Ovary (tissue), 9 donors: ENCODE measurements around the gene NUP50. TPM values are rescaled to one million over a fixed set of nuclear protein-coding genes. Genes with fewer than 3 reads are reported as not detected.

Experiments
- DNase-seq, 5 donors: peaks; one replicate each; pipeline ENCODE4 v3.0.0-alpha.2; 2019 to 2020
- H3K27ac ChIP-seq, 2 donors: fragments of 200-600 bp; one replicate each; pipeline versions ENCODE4 v1.5.1 to v1.8.0; 2019 to 2022
- H3K27me3 ChIP-seq: fragments of 200-600 bp; one replicate; pipeline ENCODE4 v1.8.0; 2022
- H3K36me3 ChIP-seq: fragments of 200-600 bp; sonication (generic); one replicate; pipeline ENCODE4 v1.5.1; 2019
- H3K4me1 ChIP-seq: one replicate; pipeline ENCODE4 v1.8.1; 2013; ENCODE audit warnings: mild to moderate bottlenecking, moderate library complexity; ENCODE audit not compliant: insufficient read depth
- H3K4me3 ChIP-seq: fragments of 200-600 bp; sonication (generic); one replicate; pipeline ENCODE4 v1.5.1; 2017
- H3K9me3 ChIP-seq, 2 donors: fragments of 200-600 bp in 1 of 2; sonication (generic) in 1 of 2; one replicate each; pipeline versions ENCODE4 v1.5.1 to v1.8.1; 2013 to 2019; ENCODE audit warnings: mild to moderate bottlenecking in 1 of 2, moderate library complexity in 1 of 2
- CTCF ChIP-seq, 3 donors: fragments of 450-650 bp in 2 of 3; fragments of 200-600 bp in 1 of 3; IDR thresholded peaks; one replicate each; pipeline versions ENCODE4 v1.5.1 to v1.8.0; 2016 to 2022; ENCODE audit warnings: antibody characterized with exemption in 3 of 3, mild to moderate bottlenecking in 1 of 3
- EP300 ChIP-seq: sonication (generic); formaldehyde crosslinking; IDR thresholded peaks from one replicate; pipeline ENCODE4 v1.6.1; 2017; ENCODE audit warnings: antibody characterized with exemption
- POLR2A ChIP-seq: fragments of 450-650 bp; IDR thresholded peaks from one replicate; pipeline ENCODE4 v1.6.1; 2017; ENCODE audit warnings: antibody characterized with exemption, mild to moderate bottlenecking, moderate library complexity
- WGBS, 3 donors: extraction: QIAGEN DNeasy Blood & Tissue Kit in 1 of 3; methylation state at CpG; one replicate each; pipeline versions ENCODE4 v1.1.5 to v1.1.7; 2013 to 2017; 5-methylcytosine and 5-hydroxymethylcytosine counted together
- intact Hi-C, 4 donors: fragments of 100-400 bp; cut with DNase I; formaldehyde crosslinking; loops; one replicate each; pipeline versions ENCODE4 v1.11.0 to v1.15.1; 2022 to 2023
- polyA plus RNA-seq, 2 donors: library from polyadenylated mRNA; stranded (reverse); fragments of 200-250 nt in 1 of 2; fragments of 350-450 nt in 1 of 2; fragmentation: Illumina TruSeq in 1 of 2; extraction: RNeasy Lipid Tissue Mini Kit (QIAGEN cat#74804) in 1 of 2; gene quantifications; one replicate each; pipeline ENCODE4 v1.2.3, GENCODE V29; 2013 to 2014
- total RNA-seq, 7 donors: library from RNA; depleted of rRNA in 2 of 7; stranded (reverse); fragments of >200 nt in 2 of 7; fragmentation: NEBNext Ultra II Directional in 3 of 7; extraction: Animal tissue kit (Norgen Biotek cat#: 25700) in 3 of 7; gene quantifications; one replicate each; pipeline versions ENCODE4 v1.1.0 to v1.2.4, GENCODE V29; 2016 to 2023
- donor health status: DM: no; HTN: no; CAD: no; lungs with moderate emphysema.
- donor health status: DM: no; HTN: no; CAD: no.
- donor health status: Bipolar disorder and iron deficiency.
- donor health status: DM: yes; HTN: yes; CAD: no.
- donor health status: DM: no; HTN: no; CAD: no.
- donor health status: DM: yes; HTN: yes; CAD: no.

The NUP50 gene
- total and polyA plus RNA-seq, 9 donors = 12.4 to 58.6 (median 44.2) TPM

GRCh38 chr22:45224331-45224730 is 60.6 kb downstream of the NUP50 start:
- TF ChIP-seq CTCF (IDR thresholded peaks at IDR 0.05) (no peak), POLR2A (no peak), EP300 (no peak)
- no peaks in the 10 kb centered on the region for H3K36me3 ChIP-seq
- peaks cover 2% of the 10 kb centered on the region for H3K4me1 ChIP-seq
- WGBS, 3 donors = 31 to 53% (median 49%) methylated on average over 11 of the region's 11 CpGs
- intact Hi-C loops = no loop called here
- no peaks in the 10 kb centered on the region for H3K9me3 ChIP-seq
- no peaks in the 10 kb centered on the region for H3K27me3 ChIP-seq
- no peak overlapping the region for H3K4me3 ChIP-seq
- no peak for DNase-seq
- H3K27ac ChIP-seq = no peak overlapping the region

GRCh38 chr22:45224988-45225731 is 61.4 kb downstream of the NUP50 start:
- Histone ChIP-seq H3K4me3 (no peak overlapping the region), H3K27ac (no peak overlapping the region), H3K27me3 (no peaks in the 10 kb centered on the region), H3K36me3 (no peaks in the 10 kb centered on the region), H3K4me1 (peaks cover 2% of the 10 kb centered on the region), H3K9me3 (no peaks in the 10 kb centered on the region)
- intact Hi-C loops = no loop called here
- no peak for DNase-seq
- no peak for TF ChIP-seq EP300
- no peak for TF ChIP-seq POLR2A
- TF ChIP-seq CTCF (IDR thresholded peaks at IDR 0.05) = no peak
- 85 to 87% (median 86%) methylated on average over 19 of the region's 19 CpGs for WGBS, 3 donors

GRCh38 chr22:45225732-45226502 is 62.2 kb downstream of the NUP50 start:
- DNase-seq = no peak
- Histone ChIP-seq H3K36me3 (no peaks in the 10 kb centered on the region), H3K27ac (no peak overlapping the region), H3K4me3 (no peak overlapping the region), H3K27me3 (no peaks in the 10 kb centered on the region), H3K9me3 (no peaks in the 10 kb centered on the region), H3K4me1 (peaks cover 2% of the 10 kb centered on the region)
- TF ChIP-seq POLR2A (no peak), CTCF (IDR thresholded peaks at IDR 0.05) (no peak), EP300 (no peak)
- 79 to 90% (median 88%) methylated on average over 21 to 26 of the region's 26 CpGs for WGBS, 3 donors
- intact Hi-C loops = no loop called here

GRCh38 chr22:45226503-45227186 is 62.9 kb downstream of the NUP50 start:
- no peak for TF ChIP-seq EP300
- TF ChIP-seq POLR2A = no peak
- TF ChIP-seq CTCF (IDR thresholded peaks at IDR 0.05) = no peak
- peaks cover 2% of the 10 kb centered on the region for H3K4me1 ChIP-seq
- no peaks in the 10 kb centered on the region for H3K36me3 ChIP-seq
- 69 to 82% (median 77%) methylated on average over 17 of the region's 17 CpGs for WGBS, 3 donors
- no peak overlapping the region for H3K27ac ChIP-seq
- DNase-seq = no peak
- no peaks in the 10 kb centered on the region for H3K27me3 ChIP-seq
- no peaks in the 10 kb centered on the region for H3K9me3 ChIP-seq
- H3K4me3 ChIP-seq = no peak overlapping the region
- intact Hi-C loops = no loop called here
